Measurements from ENCODE around the gene HOATZ. TPM values are rescaled to one million over a fixed set of nuclear protein-coding genes. Genes with fewer than 3 reads are reported as not detected.

The HOATZ gene
- total and polyA plus RNA-seq, 2 donors (not counting 1 experiment from before 2014, with no cell fraction given) = not detected

- Histone ChIP-seq H3K4me1 (ENCODE audit: control insufficient read depth, extremely low read depth, insufficient read depth, low read length) (peaks cover 7% of the 10 kb centered on the region), H3K27me3 (ENCODE audit: control insufficient read depth, insufficient read depth, low read length) (no peaks in the 10 kb centered on the region), H3K9ac (ENCODE audit: insufficient read depth, low read length) (no peak overlapping the region), H3K4me3 (replicated peaks in 1 of 4; ENCODE audit: control extremely low read depth in 1 of 4, insufficient read depth in 1 of 4, low read depth in 3 of 4, low read length in 4 of 4) (no peak overlapping the region), H3K4me2 (ENCODE audit: extremely low read depth, insufficient read depth, low read length) (no peak overlapping the region), H3K9me3 (ENCODE audit: control insufficient read depth, insufficient read depth, low read depth, low read length) (no peaks in the 10 kb centered on the region), H3K36me3 (ENCODE audit: control insufficient read depth, insufficient read depth, low read length) (no peaks in the 10 kb centered on the region), H3K79me2 (ENCODE audit: control insufficient read depth, insufficient read depth, low read length) (peaks cover 2% of the 10 kb centered on the region), H4K20me1 (ENCODE audit: control insufficient read depth, extremely low read depth, insufficient read depth, low read length) (no peaks in the 10 kb centered on the region), H3K27ac (ENCODE audit: insufficient read depth, low read length) (no peak overlapping the region), H2AFZ (ENCODE audit: low read length) (no peak overlapping the region)
- DNase-seq (ENCODE audit: low read depth in 2 of 2) = no peak
- TF ChIP-seq CTCF (conservative IDR thresholded peaks at IDR 0.05 in 1 of 2, IDR thresholded peaks at IDR 0.05 in 1 of 2; ENCODE audit: low read depth in 1 of 2, low read length in 2 of 2) = no peak
- TF ChIP-seq EZH2 (IDR thresholded peaks at IDR 0.05; ENCODE audit: low read length, missing control alignments) = no peak
Observed at GRCh38 chr11:111538407-111539114, 24.0 kb downstream of the HOATZ start.

GRCh38 chr11:111539426-111540113 is 25.0 kb downstream of the HOATZ start:
- Histone ChIP-seq H3K27ac (ENCODE audit: insufficient read depth, low read length) (peak overlapping the region; percentile 83), H4K20me1 (ENCODE audit: control insufficient read depth, extremely low read depth, insufficient read depth, low read length) (no peaks in the 10 kb centered on the region), H3K9ac (ENCODE audit: insufficient read depth, low read length) (no peak overlapping the region), H3K79me2 (ENCODE audit: control insufficient read depth, insufficient read depth, low read length) (peaks cover 2% of the 10 kb centered on the region), H3K27me3 (ENCODE audit: control insufficient read depth, insufficient read depth, low read length) (no peaks in the 10 kb centered on the region), H3K4me3 (replicated peaks in 1 of 4; ENCODE audit: control extremely low read depth in 1 of 4, insufficient read depth in 1 of 4, low read depth in 3 of 4, low read length in 4 of 4) (peak overlapping the region; percentile 5 to 82 (median 60)), H3K4me1 (ENCODE audit: control insufficient read depth, extremely low read depth, insufficient read depth, low read length) (peaks cover 7% of the 10 kb centered on the region), H3K36me3 (ENCODE audit: control insufficient read depth, insufficient read depth, low read length) (no peaks in the 10 kb centered on the region), H2AFZ (ENCODE audit: low read length) (peak overlapping the region; percentile 21), H3K9me3 (ENCODE audit: control insufficient read depth, insufficient read depth, low read depth, low read length) (no peaks in the 10 kb centered on the region), H3K4me2 (ENCODE audit: extremely low read depth, insufficient read depth, low read length) (peak overlapping the region; percentile 98)
- DNase-seq (ENCODE audit: low read depth in 2 of 2) = no peak
- no peak for TF ChIP-seq CTCF (conservative IDR thresholded peaks at IDR 0.05 in 1 of 2, IDR thresholded peaks at IDR 0.05 in 1 of 2; ENCODE audit: low read depth in 1 of 2, low read length in 2 of 2)
- no peak for TF ChIP-seq EZH2 (IDR thresholded peaks at IDR 0.05; ENCODE audit: low read length, missing control alignments)

GRCh38 chr11:111540114-111540936 is 25.7 kb downstream of the HOATZ start, which contains the start of gene LAYN:
LAYN (plus strand) TSS chr11:111540720; CDS start chr11:111540844, 124 bp downstream.
- H3K79me2 ChIP-seq (ENCODE audit: control insufficient read depth, insufficient read depth, low read length) = peaks cover 2% of the 10 kb centered on the region
- peak in 1 of 2 donors; percentile 70 for DNase-seq (ENCODE audit: low read depth in 2 of 2)

More at GRCh38 chr11:111540114-111540936, 25.7 kb downstream of the HOATZ start, which contains the start of gene LAYN:
- Histone ChIP-seq H3K9me3 (ENCODE audit: control insufficient read depth, insufficient read depth, low read depth, low read length) (no peaks in the 10 kb centered on the region), H3K4me2 (ENCODE audit: extremely low read depth, insufficient read depth, low read length) (peak within 1 kb of the TSS; percentile 98), H3K27ac (ENCODE audit: insufficient read depth, low read length) (peak within 1 kb of the TSS; percentile 83), H4K20me1 (ENCODE audit: control insufficient read depth, extremely low read depth, insufficient read depth, low read length) (no peaks in the 10 kb centered on the region), H3K4me3 (replicated peaks in 1 of 4; ENCODE audit: control extremely low read depth in 1 of 4, insufficient read depth in 1 of 4, low read depth in 3 of 4, low read length in 4 of 4) (peak within 1 kb of the TSS; percentile 59 to 82 (median 65)), H3K27me3 (ENCODE audit: control insufficient read depth, insufficient read depth, low read length) (no peaks in the 10 kb centered on the region), H3K4me1 (ENCODE audit: control insufficient read depth, extremely low read depth, insufficient read depth, low read length) (peaks cover 7% of the 10 kb centered on the region), H3K9ac (ENCODE audit: insufficient read depth, low read length) (peak within 1 kb of the TSS; percentile 86), H3K36me3 (ENCODE audit: control insufficient read depth, insufficient read depth, low read length) (no peaks in the 10 kb centered on the region), H2AFZ (ENCODE audit: low read length) (peak within 1 kb of the TSS; percentile 78)
- no peak for TF ChIP-seq CTCF (conservative IDR thresholded peaks at IDR 0.05 in 1 of 2, IDR thresholded peaks at IDR 0.05 in 1 of 2; ENCODE audit: low read depth in 1 of 2, low read length in 2 of 2)
- no peak for TF ChIP-seq EZH2 (IDR thresholded peaks at IDR 0.05; ENCODE audit: low read length, missing control alignments)

Measured in fibroblast of lung (primary cell).